ACHN (cell line): ENCODE results near the gene ALX3.
"Not testable (repeated sequence)": the region's sequence is repeated elsewhere in the genome, so short reads cannot be mapped to it uniquely, and the experiment has no call there.

Experiments
- DNase-seq: peaks from one replicate; pipeline ENCODE4 v3.0.0-alpha.2; 2015
- in situ Hi-C: cut with HindIII; loops from 2 replicates; pipeline ENCODE4 v1.10.0; 2017; ENCODE audit warnings: low sequenced_read_pairs, low pct_ligation_motif_present, low pct_unique_long_range_greater_than_20kb

Gene ALX3

GRCh38 chr1:110091791-110092190 is 21.3 kb upstream of the ALX3 start:
- no peak for DNase-seq
- in situ Hi-C loops = no loop called here

- DNase-seq = no peak
- in situ Hi-C loops = no loop called here
These were observed 20.9 kb upstream of the ALX3 start for GRCh38 chr1:110091381-110091780.

- DNase-seq = no peak
- in situ Hi-C loops = no loop called here
These were observed 19.2 kb upstream of the ALX3 start for GRCh38 chr1:110089561-110090275.

GRCh38 chr1:110088739-110089316 is 18.4 kb upstream of the ALX3 start:
- no peak for DNase-seq
- in situ Hi-C loops = no loop called here

GRCh38 chr1:110087812-110088738 is 17.6 kb upstream of the ALX3 start:
- in situ Hi-C loops = no loop called here
- peak; percentile 56 for DNase-seq

- DNase-seq = peak; percentile 30
- in situ Hi-C loops = no loop called here
These were observed 16.5 kb upstream of the ALX3 start for GRCh38 chr1:110086961-110087360.

- DNase-seq = no peak
- in situ Hi-C loops = no loop called here
These were observed 15.2 kb upstream of the ALX3 start for GRCh38 chr1:110085671-110086070.

GRCh38 chr1:110084227-110085078 is 14.0 kb upstream of the ALX3 start:
- DNase-seq = no peak
- in situ Hi-C loops = no loop called here

- in situ Hi-C loops = no loop called here
- DNase-seq = no peak
These were observed 13.4 kb upstream of the ALX3 start for GRCh38 chr1:110083866-110084226.

- in situ Hi-C loops = no loop called here
- DNase-seq = no peak
These were observed 12.8 kb upstream of the ALX3 start for GRCh38 chr1:110083061-110083865.

- no peak for DNase-seq
- in situ Hi-C loops = no loop called here
These were observed 12.0 kb upstream of the ALX3 start for GRCh38 chr1:110082477-110082876.

GRCh38 chr1:110081061-110081460 is 10.6 kb upstream of the ALX3 start:
- in situ Hi-C loops = no loop called here

GRCh38 chr1:110079995-110080394 is 9.5 kb upstream of the ALX3 start:
- in situ Hi-C loops, DNase-seq: not testable (repeated sequence)

More at GRCh38 chr1:110081061-110081460, 10.6 kb upstream of the ALX3 start:
- DNase-seq = no peak

- DNase-seq = peak; percentile 69
- in situ Hi-C loops = no loop called here
These were observed 6.5 kb upstream of the ALX3 start for GRCh38 chr1:110076789-110077500.

GRCh38 chr1:110074166-110074565 is 3.7 kb upstream of the ALX3 start:
- no peak for DNase-seq
- in situ Hi-C loops = no loop called here

GRCh38 chr1:110070282-110070669 is 196 bp downstream of the ALX3 start:
- in situ Hi-C loops = no loop called here
- DNase-seq = no peak
